ENCODE results near the gene PSMA4. TPM values are rescaled to one million over a fixed set of nuclear protein-coding genes. Genes with fewer than 3 reads are reported as not detected.
"Not testable (repeated sequence)": the region's sequence is repeated elsewhere in the genome, so short reads cannot be mapped to it uniquely, and the experiment has no call there.

PSMA4 gene
- total and polyA plus RNA-seq, 12 donors, result 86.3 to 410 (median 157) TPM

- H3K9me3 ChIP-seq (replicated peaks in 1 of 3), result no peaks in the 10 kb centered on the region
- intact Hi-C loops (cut with DNase I), result no loop called here
- no peak overlapping the region for H3K27ac ChIP-seq
- no peak for DNase-seq
- H3K36me3 ChIP-seq (replicated peaks in 1 of 2), result no peaks in the 10 kb centered on the region
- no peak for TF ChIP-seq POLR2A (IDR thresholded peaks at IDR 0.05)
- TF ChIP-seq CTCF (IDR thresholded peaks at IDR 0.05), result no peak
- H3K27me3 ChIP-seq, result no peaks in the 10 kb centered on the region
- H3K4me1 ChIP-seq (replicated peaks in 1 of 2), result peaks cover 0 to 13% of the 10 kb centered on the region in 2 donors
- H3K4me3 ChIP-seq, result no peak overlapping the region
- WGBS, 4 donors, result 70 to 85% (median 80%) methylated on average over 6 of the region's 6 CpGs
These were observed 30.4 kb upstream of the PSMA4 start for GRCh38 chr15:78509726-78510312.

GRCh38 chr15:78520035-78520434 lies 20.2 kb upstream of the PSMA4 start:
- H3K36me3 ChIP-seq (replicated peaks in 1 of 2); H3K27me3 ChIP-seq; H3K27ac ChIP-seq; H3K9me3 ChIP-seq (replicated peaks in 1 of 3); intact Hi-C loops (cut with DNase I); H3K4me3 ChIP-seq; DNase-seq; H3K4me1 ChIP-seq (replicated peaks in 1 of 2): not testable (repeated sequence)
- WGBS, 4 donors, result 98 to 100% (median 98%) methylated on average over 2 to 3 of the region's 3 CpGs

- no peak overlapping the region for H3K27ac ChIP-seq
- H3K27me3 ChIP-seq, result no peaks in the 10 kb centered on the region
- intact Hi-C loops (cut with DNase I), result no loop called here
- H3K36me3 ChIP-seq (replicated peaks in 1 of 2), result no peaks in the 10 kb centered on the region
- H3K4me1 ChIP-seq (replicated peaks in 1 of 2), result no peaks in the 10 kb centered on the region
- no peak for TF ChIP-seq POLR2A (IDR thresholded peaks at IDR 0.05)
- TF ChIP-seq CTCF (IDR thresholded peaks at IDR 0.05), result no peak
- H3K4me3 ChIP-seq, result no peak overlapping the region
- H3K9me3 ChIP-seq (replicated peaks in 1 of 3), result no peaks in the 10 kb centered on the region
- 86 to 100% (median 93%) methylated on average over 5 of the region's 5 CpGs for WGBS, 4 donors
- no peak for DNase-seq
These were observed 16.0 kb upstream of the PSMA4 start for GRCh38 chr15:78524230-78524629.

- H3K27me3 ChIP-seq, result no peaks in the 10 kb centered on the region
- no peaks in the 10 kb centered on the region for H3K4me1 ChIP-seq (replicated peaks in 1 of 2)
- H3K4me3 ChIP-seq, result no peak overlapping the region
- WGBS, 4 donors, result 85 to 92% (median 91%) methylated on average over 5 of the region's 5 CpGs
- TF ChIP-seq CTCF (IDR thresholded peaks at IDR 0.05), result no peak
- no peak for TF ChIP-seq POLR2A (IDR thresholded peaks at IDR 0.05)
- H3K36me3 ChIP-seq (replicated peaks in 1 of 2), result no peaks in the 10 kb centered on the region
- intact Hi-C loops (cut with DNase I), result no loop called here
- no peak overlapping the region for H3K27ac ChIP-seq
- no peak for DNase-seq
- no peaks in the 10 kb centered on the region for H3K9me3 ChIP-seq (replicated peaks in 1 of 3)
These were observed 12.9 kb upstream of the PSMA4 start for GRCh38 chr15:78527325-78527724.

- no peaks in the 10 kb centered on the region for H3K9me3 ChIP-seq (replicated peaks in 1 of 3)
These were observed 6.9 kb upstream of the PSMA4 start for GRCh38 chr15:78533331-78533730.

More at GRCh38 chr15:78533331-78533730, 6.9 kb upstream of the PSMA4 start:
- Histone ChIP-seq H3K4me3 (no peak overlapping the region), H3K4me1 (replicated peaks in 1 of 2) (no peaks in the 10 kb centered on the region), H3K27ac (no peak overlapping the region), H3K36me3 (replicated peaks in 1 of 2) (no peaks in the 10 kb centered on the region), H3K27me3 (no peaks in the 10 kb centered on the region)
- TF ChIP-seq POLR2A (IDR thresholded peaks at IDR 0.05) (no peak), CTCF (IDR thresholded peaks at IDR 0.05) (no peak)
- DNase-seq, result no peak
- 47 to 71% (median 55%) methylated on average over 2 of the region's 2 CpGs for WGBS, 4 donors
- intact Hi-C loops (cut with DNase I), result no loop called here
